ENCODE data around the gene DNAJC18.
"Not testable (repeated sequence)": the region's sequence is repeated elsewhere in the genome, so short reads cannot be mapped to it uniquely, and the experiment has no call there.

DNAJC18 gene

GRCh38 chr5:139425497-139425896 lies 13.8 kb downstream of the DNAJC18 start:
- DNase-seq, result no peak

GRCh38 chr5:139422307-139422893 lies 16.9 kb downstream of the DNAJC18 start:
- DNase-seq, result peak; percentile 67

- DNase-seq, result no peak
Observed at GRCh38 chr5:139419226-139420192, 19.8 kb downstream of the DNAJC18 start.

GRCh38 chr5:139418793-139419192 lies 20.5 kb downstream of the DNAJC18 start:
- no peak for DNase-seq

- no peak for DNase-seq
Observed at GRCh38 chr5:139417214-139417613, 22.1 kb downstream of the DNAJC18 start.

- DNase-seq, result no peak
Observed at GRCh38 chr5:139416651-139417050, 22.7 kb downstream of the DNAJC18 start.

- no peak for DNase-seq
Observed at GRCh38 chr5:139415869-139416268, 23.5 kb downstream of the DNAJC18 start.

- no peak for DNase-seq
Observed at GRCh38 chr5:139415221-139415861, 24.0 kb downstream of the DNAJC18 start.

- DNase-seq, result no peak
Observed at GRCh38 chr5:139414581-139415130, 24.7 kb downstream of the DNAJC18 start.

GRCh38 chr5:139413963-139414362 lies 25.4 kb downstream of the DNAJC18 start:
- no peak for DNase-seq

- no peak for DNase-seq
Observed at GRCh38 chr5:139413153-139413552, 26.2 kb downstream of the DNAJC18 start.

- DNase-seq, result no peak
Observed at GRCh38 chr5:139410993-139411828, 28.1 kb downstream of the DNAJC18 start.

- DNase-seq, result no peak
Observed at GRCh38 chr5:139410121-139410992, 29.0 kb downstream of the DNAJC18 start.

GRCh38 chr5:139409116-139409515 lies 30.2 kb downstream of the DNAJC18 start:
- DNase-seq, result not testable (repeated sequence)

- DNase-seq, result no peak
Observed at GRCh38 chr5:139408191-139408590, 31.1 kb downstream of the DNAJC18 start.

GRCh38 chr5:139407517-139407916 lies 31.8 kb downstream of the DNAJC18 start:
- no peak for DNase-seq

GRCh38 chr5:139406963-139407362 lies 32.4 kb downstream of the DNAJC18 start:
- DNase-seq, result no peak

GRCh38 chr5:139404484-139404840 lies 34.9 kb downstream of the DNAJC18 start:
- DNase-seq, result no peak

GRCh38 chr5:139403787-139404483 lies 35.4 kb downstream of the DNAJC18 start, which contains the start of gene SPATA24:
SPATA24 (minus strand) TSS chr5:139404089; CDS start chr5:139404060, 29 bp downstream.
- DNase-seq, result peak; percentile 97

- DNase-seq, result no peak
Observed at GRCh38 chr5:139403418-139403786, 35.9 kb downstream of the DNAJC18 start.

Data from fibroblast of skin of back (primary cell).